Mucosa of descending colon (tissue), 3 donors: ENCODE results near the gene PRKACG. TPM values are rescaled to one million over a fixed set of nuclear protein-coding genes. Genes with fewer than 3 reads are reported as not detected.

Source experiments
- ATAC-seq: fragments of 200-7000 bp; cut with Tn5 transposase; one replicate; pipeline ENCODE4 v1.9.1; 2020; ENCODE audit warnings: mild to moderate bottlenecking, moderate library complexity
- DNase-seq, 3 donors: peaks; one replicate each; pipeline ENCODE4 v3.0.0-alpha.2; 2020
- H3K36me3 ChIP-seq: fragments of 200-600 bp; one replicate; pipeline ENCODE4 v1.8.0; 2021; ENCODE audit warnings: low read depth, mild to moderate bottlenecking
- H3K4me1 ChIP-seq: fragments of 200-600 bp; one replicate; pipeline ENCODE4 v1.8.0; 2021; ENCODE audit warnings: low read depth, mild to moderate bottlenecking
- H3K4me3 ChIP-seq: fragments of 200-600 bp; one replicate; pipeline ENCODE4 v1.8.0; 2021; ENCODE audit warnings: mild to moderate bottlenecking
- H3K9me3 ChIP-seq: fragments of 200-600 bp; one replicate; pipeline ENCODE4 v1.8.0; 2021; ENCODE audit warnings: mild to moderate bottlenecking
- intact Hi-C, 2 donors: fragments of 100-400 bp; cut with DNase I in 1 of 2; cut with micrococcal nuclease in 1 of 2; formaldehyde crosslinking; loops; one replicate each; pipeline versions ENCODE4 v1.11.0 to v1.11.1; 2022; cut with DNase I, micrococcal nuclease
- total RNA-seq, 3 donors: library from RNA; stranded (reverse); fragmentation: NEBNext Ultra II Directional in 2 of 3; extraction: Animal tissue kit (Norgen Biotek cat#: 25700) in 2 of 3; gene quantifications; one replicate each; pipeline versions ENCODE4 v1.2.1 to v1.2.4, GENCODE V29; 2021 to 2023
- TF ChIP-seq, protein P1 (sequence below): fragments of 200-600 bp; IDR thresholded peaks from one replicate; pipeline ENCODE4 v1.8.0; 2022; ENCODE audit warnings: antibody characterized with exemption, mild to moderate bottlenecking
- donor health status: DM: no; HTN: no; CAD: no; lungs with moderate emphysema.
- donor health status: DM: no; HTN: no; CAD: no.
- donor health status: DM: no; HTN: yes; CAD: no.

Gene PRKACG
- total RNA-seq, 3 donors from 2014 or later: not detected

DNA sequence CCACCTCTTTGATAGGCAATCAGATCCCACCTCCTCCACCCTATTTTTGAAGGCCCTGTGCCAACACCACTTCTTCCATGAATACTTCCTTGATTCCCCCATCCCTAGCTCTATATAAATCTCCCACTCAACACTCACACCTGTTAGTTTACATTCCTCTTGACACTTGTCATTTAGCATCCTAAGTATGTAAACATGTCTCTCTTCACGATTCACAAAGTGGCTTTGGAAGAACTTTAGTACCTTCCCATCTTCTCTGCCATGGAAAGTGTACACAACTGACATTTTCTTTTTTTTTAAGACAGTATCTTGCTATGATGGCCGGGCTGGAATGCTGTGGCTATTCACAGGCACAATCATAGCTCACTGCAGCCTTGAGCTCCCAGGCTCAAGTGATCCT, 20.2 kb upstream of the PRKACG start:
- Histone ChIP-seq H3K36me3 (no peaks in the 10 kb centered on the region), H3K4me3 (no peak overlapping the region), H3K4me1 (peaks cover 3% of the 10 kb centered on the region), H3K9me3 (peaks cover 5% of the 10 kb centered on the region)
- TF ChIP-seq, protein P1, sequence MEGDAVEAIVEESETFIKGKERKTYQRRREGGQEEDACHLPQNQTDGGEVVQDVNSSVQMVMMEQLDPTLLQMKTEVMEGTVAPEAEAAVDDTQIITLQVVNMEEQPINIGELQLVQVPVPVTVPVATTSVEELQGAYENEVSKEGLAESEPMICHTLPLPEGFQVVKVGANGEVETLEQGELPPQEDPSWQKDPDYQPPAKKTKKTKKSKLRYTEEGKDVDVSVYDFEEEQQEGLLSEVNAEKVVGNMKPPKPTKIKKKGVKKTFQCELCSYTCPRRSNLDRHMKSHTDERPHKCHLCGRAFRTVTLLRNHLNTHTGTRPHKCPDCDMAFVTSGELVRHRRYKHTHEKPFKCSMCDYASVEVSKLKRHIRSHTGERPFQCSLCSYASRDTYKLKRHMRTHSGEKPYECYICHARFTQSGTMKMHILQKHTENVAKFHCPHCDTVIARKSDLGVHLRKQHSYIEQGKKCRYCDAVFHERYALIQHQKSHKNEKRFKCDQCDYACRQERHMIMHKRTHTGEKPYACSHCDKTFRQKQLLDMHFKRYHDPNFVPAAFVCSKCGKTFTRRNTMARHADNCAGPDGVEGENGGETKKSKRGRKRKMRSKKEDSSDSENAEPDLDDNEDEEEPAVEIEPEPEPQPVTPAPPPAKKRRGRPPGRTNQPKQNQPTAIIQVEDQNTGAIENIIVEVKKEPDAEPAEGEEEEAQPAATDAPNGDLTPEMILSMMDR: no peak
- no peak for ATAC-seq
- intact Hi-C loops: no loop called here
- no peak for DNase-seq

DNA sequence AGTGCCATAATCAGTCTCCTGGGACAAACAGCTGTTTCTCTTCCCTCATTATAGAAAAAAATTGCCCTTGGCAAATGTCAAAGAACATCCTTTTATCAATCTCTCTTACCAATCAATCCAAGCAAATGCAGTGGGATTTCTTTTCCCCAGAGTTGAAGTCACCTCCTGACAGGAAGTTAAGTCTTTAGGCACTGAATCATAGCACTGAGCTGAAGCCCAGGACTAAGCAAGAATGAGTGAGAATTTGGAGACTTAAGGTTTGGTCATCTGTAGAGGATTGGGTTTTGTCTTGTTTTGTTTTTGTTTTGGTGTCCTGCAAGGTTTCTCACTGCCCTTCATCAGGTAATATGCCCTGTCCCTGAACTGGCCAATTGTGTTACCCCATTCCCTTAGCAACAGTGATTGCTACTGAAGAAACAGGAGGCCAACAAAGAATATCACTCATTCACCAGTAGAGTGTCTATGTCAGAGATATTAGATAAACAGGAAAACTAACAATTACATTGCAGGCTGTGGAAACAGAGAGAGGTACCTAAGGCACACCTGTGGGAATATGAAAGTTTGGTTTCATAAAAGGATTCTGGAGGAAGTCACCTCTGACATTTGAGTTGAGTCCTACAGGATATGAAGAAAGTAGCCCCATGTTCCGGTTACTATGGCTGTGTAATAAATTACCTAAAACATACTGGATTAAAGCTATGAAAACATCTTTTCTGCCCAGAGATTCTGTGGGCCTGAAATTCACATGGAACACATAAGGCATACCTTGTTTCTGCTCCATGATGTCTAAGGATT, 17.1 kb upstream of the PRKACG start:
- TF ChIP-seq, protein P1: no peak
- no peaks in the 10 kb centered on the region for H3K36me3 ChIP-seq
- no peak for DNase-seq
- intact Hi-C loops: no loop called here
- no peak for ATAC-seq
- peaks cover 5% of the 10 kb centered on the region for H3K9me3 ChIP-seq
- peaks cover 3% of the 10 kb centered on the region for H3K4me1 ChIP-seq
- no peak overlapping the region for H3K4me3 ChIP-seq

DNA sequence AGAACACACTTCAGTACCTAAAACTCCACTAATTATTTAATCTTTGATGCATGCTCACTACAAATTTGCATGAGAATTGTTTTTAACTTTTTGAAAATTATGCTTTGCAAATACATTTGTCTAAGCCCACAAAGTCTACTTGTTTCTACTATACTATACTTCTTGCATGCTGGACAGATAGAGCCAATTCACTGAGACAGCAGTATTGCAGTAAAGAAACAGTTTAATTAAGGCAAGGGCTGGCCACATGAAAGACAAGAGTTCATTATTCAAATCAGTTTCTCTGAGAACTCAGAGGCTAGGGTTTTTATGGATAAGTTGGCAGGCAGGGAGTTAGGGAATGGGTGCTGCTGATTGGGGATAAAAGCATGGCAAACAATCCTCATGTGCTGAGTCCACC, 15.6 kb upstream of the PRKACG start:
- no peak overlapping the region for H3K4me3 ChIP-seq
- peaks cover 5% of the 10 kb centered on the region for H3K9me3 ChIP-seq
- H3K4me1 ChIP-seq: no peaks in the 10 kb centered on the region
- ATAC-seq (no peak), DNase-seq (no peak)
- TF ChIP-seq, protein P1: no peak
- H3K36me3 ChIP-seq: no peaks in the 10 kb centered on the region
- intact Hi-C loops: loop anchor here (10.0 kb wide), 2 partner anchors 425 to 445 kb away; no protein-coding TSS in a partner anchor

DNA sequence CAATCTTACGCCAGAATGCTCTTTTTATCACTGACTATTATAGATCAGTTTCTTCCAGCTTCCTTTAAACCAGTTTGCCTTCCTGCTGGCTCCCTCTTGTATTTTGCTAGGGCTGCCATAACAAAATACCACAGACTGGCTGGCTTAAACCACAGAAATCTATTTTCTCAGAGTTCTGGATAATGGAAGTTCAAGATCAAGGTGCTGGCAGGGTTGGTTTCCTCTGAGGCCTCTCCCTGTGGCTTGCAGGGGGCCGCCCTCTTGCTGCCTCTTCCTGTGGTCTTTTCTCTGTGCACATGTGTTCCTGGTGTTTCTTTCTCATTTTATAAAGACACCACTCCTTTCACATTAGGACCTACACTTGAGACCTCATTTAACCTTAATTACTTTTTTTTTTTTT, 14.8 kb upstream of the PRKACG start:
- H3K9me3 ChIP-seq: peaks cover 5% of the 10 kb centered on the region
- H3K36me3 ChIP-seq: no peaks in the 10 kb centered on the region
- TF ChIP-seq, protein P1: no peak
- ATAC-seq (no peak), DNase-seq (no peak)
- H3K4me3 ChIP-seq: no peak overlapping the region
- intact Hi-C loops: loop anchor here (10.0 kb wide), 2 partner anchors 424 to 444 kb away; no protein-coding TSS in a partner anchor
- H3K4me1 ChIP-seq: no peaks in the 10 kb centered on the region

DNA sequence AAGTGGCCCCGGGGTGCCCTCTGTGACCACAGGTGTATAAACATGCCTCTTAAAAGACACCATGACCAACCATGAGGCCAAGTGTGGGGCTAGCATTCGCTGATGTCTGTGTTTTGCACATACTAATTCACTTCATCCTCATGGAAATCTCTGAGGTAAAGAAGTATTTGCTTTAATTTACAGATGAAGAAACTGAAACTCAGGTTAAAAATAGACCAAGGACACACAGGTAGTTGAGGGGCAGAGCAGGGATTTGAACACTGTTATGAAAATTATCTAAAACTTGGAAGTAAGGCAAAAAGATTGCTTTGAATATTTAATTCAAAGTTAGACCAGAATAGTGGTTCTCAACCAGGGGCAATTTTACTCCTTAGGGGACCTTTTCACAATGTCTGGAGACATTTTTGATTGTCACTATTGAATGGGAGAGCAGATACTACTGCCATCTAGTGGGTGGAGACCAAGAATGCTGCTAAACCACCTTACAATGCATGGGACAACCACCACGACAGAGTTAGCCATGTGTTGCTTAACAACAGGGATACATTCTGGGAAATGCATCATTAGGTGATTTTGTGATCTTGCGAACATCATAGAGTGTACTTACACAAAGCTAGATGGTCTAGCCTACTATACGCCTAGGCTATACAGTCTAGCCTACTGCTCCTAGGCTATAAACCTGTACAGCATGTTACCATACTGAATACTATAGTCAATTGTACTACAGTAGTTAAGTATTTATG, 13.6 kb upstream of the PRKACG start:
- no peak overlapping the region for H3K4me3 ChIP-seq
- H3K4me1 ChIP-seq: no peaks in the 10 kb centered on the region
- no peaks in the 10 kb centered on the region for H3K36me3 ChIP-seq
- intact Hi-C loops: loop anchor here (10.0 kb wide), 2 partner anchors 423 to 443 kb away; no protein-coding TSS in a partner anchor
- H3K9me3 ChIP-seq: peaks cover 5% of the 10 kb centered on the region
- DNase-seq (peak in 1 of 3 donors; percentile 64), ATAC-seq (peak; percentile 89)
- TF ChIP-seq, protein P1: peak; percentile 48
